ENCODE results near the gene TBX10. TPM values are rescaled to one million over a fixed set of nuclear protein-coding genes. Genes with fewer than 3 reads are reported as not detected.

Gene TBX10
- total RNA-seq, 1 experiment from 2014 or later = not detected

DNA sequence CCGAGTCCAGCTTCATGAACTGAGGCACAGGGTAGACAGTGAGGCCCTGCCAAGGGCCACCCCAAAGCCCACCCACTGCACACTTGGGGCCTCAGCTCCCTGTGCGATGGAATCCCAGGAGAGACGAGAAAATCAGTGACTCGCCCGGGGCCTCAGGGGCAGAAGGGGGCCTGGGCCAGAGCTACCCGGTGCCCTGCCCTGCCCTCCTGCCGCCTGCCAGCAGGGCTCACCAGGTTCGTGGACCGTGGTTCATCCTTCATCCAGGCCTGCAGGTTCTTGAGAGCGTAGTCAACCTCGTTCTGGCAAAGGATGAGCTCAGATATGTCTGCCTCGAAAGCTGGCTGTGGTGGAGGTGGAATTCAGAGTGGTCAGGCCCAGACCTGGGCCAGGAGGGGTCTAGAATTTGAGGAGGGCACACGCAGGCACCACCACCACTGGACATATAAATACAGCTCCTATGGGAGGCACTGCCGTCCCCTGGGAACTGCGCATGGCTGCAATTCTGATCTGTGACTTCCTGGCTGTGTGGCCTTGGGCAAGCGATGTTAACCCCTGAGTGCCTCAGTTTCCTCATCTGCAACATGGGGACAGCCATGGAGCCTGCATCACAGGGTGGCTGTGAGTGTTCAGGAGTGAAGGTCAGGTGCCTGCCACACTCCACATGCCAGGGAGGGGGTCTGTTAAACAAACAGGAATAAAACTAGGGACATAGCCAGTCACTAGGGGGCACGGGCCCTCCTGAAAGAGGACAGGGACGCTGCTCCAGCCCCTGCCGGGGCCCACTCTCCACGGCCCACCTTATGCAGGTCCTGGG is 27.3 kb upstream of the TBX10 start:
- ChIA-PET POLR2A (ENCODE audit: low non-redundant PET) (no interaction called here), CTCF (no interaction called here)
- H3K4me3 ChIP-seq (ENCODE audit: low read depth, low read length, poor library complexity, severe bottlenecking) = no peak overlapping the region
- H3K36me3 ChIP-seq (ENCODE audit: insufficient read depth, low read length, poor library complexity, severe bottlenecking) = no peaks in the 10 kb centered on the region
- TF ChIP-seq EZH2 (IDR thresholded peaks at IDR 0.05; ENCODE audit: borderline replicate concordance, low read depth, low read length, poor library complexity, severe bottlenecking) = no peak
- no peak for TF ChIP-seq CTCF (conservative IDR thresholded peaks at IDR 0.05; ENCODE audit: low read depth, low read length)
- H3K4me1 ChIP-seq (ENCODE audit: insufficient read depth, low read length, poor library complexity, severe bottlenecking) = no peaks in the 10 kb centered on the region
- no peaks in the 10 kb centered on the region for H3K27me3 ChIP-seq (replicated peaks; ENCODE audit: insufficient read depth, low read depth, low read length, poor library complexity)
- no peak for DNase-seq (ENCODE audit: low spot score)
- H3K27ac ChIP-seq (ENCODE audit: low read depth, low read length, poor library complexity, severe bottlenecking) = no peak overlapping the region
- intact Hi-C loops (cut with micrococcal nuclease; ENCODE audit: unreplicated experiment) = no loop called here
- no peaks in the 10 kb centered on the region for H3K9me3 ChIP-seq (ENCODE audit: low read depth, low read length, poor library complexity, severe bottlenecking)
- BruUV-seq (replicated peaks) = no TSS peak

DNA sequence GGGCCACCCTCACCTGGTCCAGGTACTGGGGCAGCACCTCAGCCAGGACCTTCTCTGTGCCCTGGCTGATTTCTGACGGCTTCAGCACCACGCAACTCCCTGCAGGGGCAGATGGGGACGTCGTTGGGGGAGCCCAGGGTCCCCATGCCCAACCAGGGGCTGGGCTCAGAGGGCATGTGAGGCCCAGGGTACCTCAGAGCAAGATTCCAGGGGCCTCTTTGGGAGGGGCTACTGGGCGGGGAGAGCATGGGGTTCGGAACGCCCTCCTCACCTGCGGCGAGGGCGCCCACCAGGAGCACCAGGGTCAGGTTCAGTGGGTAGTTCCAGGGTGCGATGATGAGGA is 26.7 kb upstream of the TBX10 start:
- intact Hi-C loops (cut with micrococcal nuclease; ENCODE audit: unreplicated experiment) = no loop called here
- Histone ChIP-seq H3K27ac (ENCODE audit: low read depth, low read length, poor library complexity, severe bottlenecking) (no peak overlapping the region), H3K36me3 (ENCODE audit: insufficient read depth, low read length, poor library complexity, severe bottlenecking) (no peaks in the 10 kb centered on the region), H3K4me3 (ENCODE audit: low read depth, low read length, poor library complexity, severe bottlenecking) (no peak overlapping the region), H3K9me3 (ENCODE audit: low read depth, low read length, poor library complexity, severe bottlenecking) (no peaks in the 10 kb centered on the region), H3K27me3 (replicated peaks; ENCODE audit: insufficient read depth, low read depth, low read length, poor library complexity) (no peaks in the 10 kb centered on the region), H3K4me1 (ENCODE audit: insufficient read depth, low read length, poor library complexity, severe bottlenecking) (no peaks in the 10 kb centered on the region)
- CTCF ChIA-PET = no interaction called here
- TF ChIP-seq EZH2 (IDR thresholded peaks at IDR 0.05; ENCODE audit: borderline replicate concordance, low read depth, low read length, poor library complexity, severe bottlenecking) = no peak
- no peak for TF ChIP-seq CTCF (conservative IDR thresholded peaks at IDR 0.05; ENCODE audit: low read depth, low read length)
- no TSS peak for BruUV-seq (replicated peaks)
- POLR2A ChIA-PET (ENCODE audit: low non-redundant PET) = no interaction called here
- no peak for DNase-seq (ENCODE audit: low spot score)

GRCh38 chr11:67665541-67666302 is 26.2 kb upstream of the TBX10 start:
- H3K27ac ChIP-seq (ENCODE audit: low read depth, low read length, poor library complexity, severe bottlenecking) = no peak overlapping the region
- no peak overlapping the region for H3K4me3 ChIP-seq (ENCODE audit: low read depth, low read length, poor library complexity, severe bottlenecking)
- DNase-seq (ENCODE audit: low spot score) = no peak
- H3K27me3 ChIP-seq (replicated peaks; ENCODE audit: insufficient read depth, low read depth, low read length, poor library complexity) = no peaks in the 10 kb centered on the region
- TF ChIP-seq EZH2 (IDR thresholded peaks at IDR 0.05; ENCODE audit: borderline replicate concordance, low read depth, low read length, poor library complexity, severe bottlenecking) = no peak
- TF ChIP-seq CTCF (conservative IDR thresholded peaks at IDR 0.05; ENCODE audit: low read depth, low read length) = no peak
- BruUV-seq (replicated peaks) = no TSS peak
- POLR2A ChIA-PET (ENCODE audit: low non-redundant PET) = no interaction called here
- no peaks in the 10 kb centered on the region for H3K36me3 ChIP-seq (ENCODE audit: insufficient read depth, low read length, poor library complexity, severe bottlenecking)
- intact Hi-C loops (cut with micrococcal nuclease; ENCODE audit: unreplicated experiment) = no loop called here
- CTCF ChIA-PET = no interaction called here
- H3K9me3 ChIP-seq (ENCODE audit: low read depth, low read length, poor library complexity, severe bottlenecking) = no peaks in the 10 kb centered on the region
- H3K4me1 ChIP-seq (ENCODE audit: insufficient read depth, low read length, poor library complexity, severe bottlenecking) = no peaks in the 10 kb centered on the region

Measured in A673 (cell line).